Neuronal stem cell (in vitro differentiated cells): ENCODE measurements around the gene TADA2B.
"Not testable (repeated sequence)": the region's sequence is repeated elsewhere in the genome, so short reads cannot be mapped to it uniquely, and the experiment has no call there.

Source experiments
- DNase-seq: peaks from one replicate; pipeline ENCODE4 v3.0.0-alpha.2; 2013; ENCODE audit warnings: low spot score
- H2AFZ ChIP-seq: one replicate; pipeline ENCODE4 v1.6.1; 2013; ENCODE audit warnings: mild to moderate bottlenecking, low read length, inconsistent platforms
- H2AK5ac ChIP-seq: 2 replicates; pipeline ENCODE4 v1.6.1; 2013; ENCODE audit warnings: low read depth, mild to moderate bottlenecking, inconsistent platforms, low read length, moderate library complexity, mixed read lengths
- H2BK120ac ChIP-seq: 2 replicates; pipeline ENCODE4 v1.6.1; 2013; ENCODE audit warnings: low read depth, mild to moderate bottlenecking, inconsistent platforms, low read length, moderate library complexity, mixed read lengths
- H2BK12ac ChIP-seq: one replicate; pipeline ENCODE4 v1.6.1; 2013; ENCODE audit warnings: low read length, inconsistent platforms
- H2BK15ac ChIP-seq: 2 replicates; pipeline ENCODE4 v1.6.1; 2013; ENCODE audit warnings: mild to moderate bottlenecking, low read length, inconsistent platforms, mixed read lengths
- H2BK5ac ChIP-seq: one replicate; pipeline ENCODE4 v1.6.1; 2013; ENCODE audit warnings: inconsistent platforms, mild to moderate bottlenecking, low read length, moderate library complexity
- H3K14ac ChIP-seq: one replicate; pipeline ENCODE4 v1.6.1; 2013; ENCODE audit warnings: low read length, inconsistent platforms
- H3K18ac ChIP-seq: 2 replicates; pipeline ENCODE4 v1.6.1; 2013; ENCODE audit warnings: low read length, inconsistent platforms
- H3K23ac ChIP-seq: 2 replicates; pipeline ENCODE4 v1.6.1; 2013; ENCODE audit warnings: low read depth, mild to moderate bottlenecking, mixed read lengths, low read length, inconsistent platforms; ENCODE audit not compliant: poor library complexity
- H3K27ac ChIP-seq: replicated peaks from 3 replicates; pipeline ENCODE4 v1.5.1; 2013; ENCODE audit warnings: low read length, inconsistent platforms
- H3K27me3 ChIP-seq, 3 experiments: 2 replicates each; pipeline ENCODE4 v1.6.1; 2013; ENCODE audit warnings: low read length in 3 of 3, mild to moderate bottlenecking in 2 of 3, inconsistent platforms in 1 of 3, low read depth in 1 of 3, mixed read lengths in 1 of 3, moderate library complexity in 1 of 3; ENCODE audit not compliant: control insufficient read depth in 3 of 3, insufficient read depth in 3 of 3
- H3K36me3 ChIP-seq, 2 donors: replicated peaks in 1 of 2; 2 replicates each; pipeline ENCODE4 v1.6.1; 2013; ENCODE audit warnings: low read length in 2 of 2; ENCODE audit not compliant: control insufficient read depth in 2 of 2, insufficient read depth in 2 of 2
- H3K4ac ChIP-seq: 2 replicates; pipeline ENCODE4 v1.6.1; 2013; ENCODE audit warnings: inconsistent platforms, mild to moderate bottlenecking, low read length, moderate library complexity
- H3K4me1 ChIP-seq, 2 donors: 1 replicate in 1 of 2; 2 replicates in 1 of 2; pipeline ENCODE4 v1.6.1; 2013; ENCODE audit warnings: low read length in 2 of 2, low read depth in 1 of 2; ENCODE audit not compliant: control insufficient read depth in 2 of 2, insufficient read depth in 1 of 2
- H3K4me2 ChIP-seq: one replicate; pipeline ENCODE4 v1.6.1; 2013; ENCODE audit warnings: mild to moderate bottlenecking, low read length, inconsistent platforms; ENCODE audit not compliant: insufficient read depth, poor library complexity, severe bottlenecking
- H3K4me3 ChIP-seq, 2 donors: 2 replicates each; pipeline ENCODE4 v1.5.1; 2013; ENCODE audit warnings: low read length in 2 of 2, mild to moderate bottlenecking in 2 of 2, inconsistent platforms in 1 of 2, moderate library complexity in 1 of 2
- H3K79me1 ChIP-seq: one replicate; pipeline ENCODE4 v1.6.1; 2013; ENCODE audit warnings: low read depth, mild to moderate bottlenecking, inconsistent platforms, low read length, moderate library complexity
- H3K9ac ChIP-seq: one replicate; pipeline ENCODE4 v1.6.1; 2013; ENCODE audit warnings: mild to moderate bottlenecking, low read depth, low read length, inconsistent platforms; ENCODE audit not compliant: poor library complexity
- H3K9me3 ChIP-seq, 2 donors: replicated peaks in 1 of 2; 2 replicates each; pipeline versions ENCODE3 to v1.6.1; 2013; ENCODE audit warnings: low read length in 2 of 2, mild to moderate bottlenecking in 2 of 2, inconsistent platforms in 1 of 2, low read depth in 1 of 2, mixed read lengths in 1 of 2, moderate library complexity in 1 of 2; ENCODE audit not compliant: control insufficient read depth in 2 of 2, insufficient read depth in 1 of 2
- H4K8ac ChIP-seq: one replicate; pipeline ENCODE4 v1.6.1; 2013; ENCODE audit warnings: low read depth, mild to moderate bottlenecking, inconsistent platforms, low read length, moderate library complexity
- H4K91ac ChIP-seq: one replicate; pipeline ENCODE4 v1.6.1; 2013; ENCODE audit warnings: low read length, low read depth, mild to moderate bottlenecking, inconsistent platforms; ENCODE audit not compliant: poor library complexity
- WGBS, 2 donors: extraction: QIAGEN DNeasy Blood & Tissue Kit; methylation state at CpG; one replicate each; pipeline ENCODE4 v1.1.7; 2013; ENCODE audit warnings: missing lambda C conversion rate in 2 of 2, mixed read lengths in 1 of 2; ENCODE audit not compliant: insufficient read length in 2 of 2, insufficient replicate concordance in 1 of 2; ENCODE audit errors: extremely low coverage in 2 of 2; 5-methylcytosine and 5-hydroxymethylcytosine counted together

The TADA2B gene

GRCh38 chr4:7096236-7096635, 53.1 kb downstream of the TADA2B start:
- H3K27me3 ChIP-seq: peaks cover 0 to 29% (median 3%) of the 10 kb centered on the region in 3 experiments
- WGBS, 2 donors: no CpG with 5 or more reads among the region's 7 CpGs

GRCh38 chr4:7101692-7102515, 58.7 kb downstream of the TADA2B start:
- Histone ChIP-seq H2AFZ (peak overlapping the region; percentile 88), H2BK5ac (peak overlapping the region; percentile 39), H3K4ac (no peak overlapping the region), H2BK120ac (peak overlapping the region; percentile 26), H3K4me3 (peak overlapping the region; percentile 27 to 68), H3K14ac (no peak overlapping the region), H3K9me3 (no peaks in the 10 kb centered on the region), H3K79me1 (no peaks in the 10 kb centered on the region), H3K27ac (peak overlapping the region; percentile 65), H3K27me3 (peaks cover 0 to 33% (median 2%) of the 10 kb centered on the region in 3 experiments), H4K91ac (no peak overlapping the region), H3K18ac (peak overlapping the region; percentile 98), H4K8ac (peak overlapping the region; percentile 90), H2BK12ac (peak overlapping the region; percentile 50), H3K23ac (peak overlapping the region; percentile 60), H3K36me3 (no peaks in the 10 kb centered on the region), H3K4me1 (peaks cover 2 to 19% of the 10 kb centered on the region in 2 donors), H2BK15ac (peak overlapping the region; percentile 93), H3K9ac (no peak overlapping the region), H3K4me2 (peak overlapping the region; percentile 67), H2AK5ac (peak overlapping the region; percentile 87)
- WGBS, 2 donors: no CpG with 5 or more reads among the region's 24 CpGs
- peak; percentile 57 for DNase-seq

More at GRCh38 chr4:7096236-7096635, 53.1 kb downstream of the TADA2B start:
- no peak overlapping the region for H2BK5ac ChIP-seq
- no peak overlapping the region for H4K91ac ChIP-seq
- no peak overlapping the region for H3K18ac ChIP-seq
- no peak overlapping the region for H3K27ac ChIP-seq
- no peak overlapping the region for H3K4ac ChIP-seq
- no peak overlapping the region for H2BK120ac ChIP-seq
- no peak overlapping the region for H3K4me3 ChIP-seq
- no peak overlapping the region for H3K14ac ChIP-seq
- H3K4me1 ChIP-seq: peaks cover 0 to under 1% of the 10 kb centered on the region in 2 donors
- no peak overlapping the region for H2AFZ ChIP-seq
- DNase-seq: no peak
- H3K23ac ChIP-seq: peak overlapping the region; percentile 1
- no peak overlapping the region for H3K9ac ChIP-seq
- H4K8ac ChIP-seq: no peak overlapping the region
- no peak overlapping the region for H3K4me2 ChIP-seq
- H2BK12ac ChIP-seq: no peak overlapping the region
- H3K79me1 ChIP-seq: no peaks in the 10 kb centered on the region
- H2AK5ac ChIP-seq: no peak overlapping the region
- H3K9me3 ChIP-seq: no peaks in the 10 kb centered on the region
- H2BK15ac ChIP-seq: no peak overlapping the region
- H3K36me3 ChIP-seq: no peaks in the 10 kb centered on the region

GRCh38 chr4:7102516-7102909, 59.3 kb downstream of the TADA2B start:
- peak overlapping the region; percentile 60 for H3K23ac ChIP-seq
- H2AFZ ChIP-seq: peak overlapping the region; percentile 94
- H2BK5ac ChIP-seq, H4K91ac ChIP-seq, H3K9me3 ChIP-seq, H4K8ac ChIP-seq, H3K14ac ChIP-seq, H2BK120ac ChIP-seq, H3K27ac ChIP-seq, H3K79me1 ChIP-seq, H3K4ac ChIP-seq, H3K36me3 ChIP-seq, DNase-seq: not testable (repeated sequence)
- H3K27me3 ChIP-seq: peaks cover 0 to 33% (median 2%) of the 10 kb centered on the region in 3 experiments
- peaks cover 2 to 19% of the 10 kb centered on the region in 2 donors for H3K4me1 ChIP-seq
- H3K4me3 ChIP-seq: peak overlapping the region; percentile 46 to 81
- H2BK12ac ChIP-seq: peak overlapping the region; percentile 2
- no CpG with 5 or more reads among the region's 12 CpGs for WGBS, 2 donors
- H3K9ac ChIP-seq: peak overlapping the region; percentile 77
- peak overlapping the region; percentile 96 for H3K4me2 ChIP-seq
- peak overlapping the region; percentile 94 for H3K18ac ChIP-seq
- H2BK15ac ChIP-seq: peak overlapping the region; percentile 21
- peak overlapping the region; percentile 53 for H2AK5ac ChIP-seq

GRCh38 chr4:7103031-7103606, 59.9 kb downstream of the TADA2B start:
- Histone ChIP-seq H3K27me3 (peaks cover 0 to 35% (median 2%) of the 10 kb centered on the region in 3 experiments), H3K4me1 (peaks cover 2 to 19% of the 10 kb centered on the region in 2 donors), H2BK5ac (no peak overlapping the region), H3K4me2 (peak overlapping the region; percentile 96), H2BK120ac (no peak overlapping the region), H4K91ac (no peak overlapping the region), H2AK5ac (peak overlapping the region; percentile 2), H2AFZ (peak overlapping the region; percentile 94), H3K4me3 (peak overlapping the region; percentile 46 to 81), H3K79me1 (no peaks in the 10 kb centered on the region), H3K27ac (no peak overlapping the region), H2BK15ac (no peak overlapping the region), H3K18ac (peak overlapping the region; percentile 91), H2BK12ac (no peak overlapping the region), H3K36me3 (no peaks in the 10 kb centered on the region), H4K8ac (no peak overlapping the region), H3K23ac (peak overlapping the region; percentile 52), H3K9ac (peak overlapping the region; percentile 86), H3K14ac (peak overlapping the region; percentile 3), H3K9me3 (no peaks in the 10 kb centered on the region), H3K4ac (no peak overlapping the region)
- no CpG with 5 or more reads among the region's 35 CpGs for WGBS, 2 donors
- DNase-seq: peak; percentile 81
